CD14-positive monocyte (primary cell): ENCODE results near the gene ZNF608. TPM values are rescaled to one million over a fixed set of nuclear protein-coding genes. Genes with fewer than 3 reads are reported as not detected.

Experiments
- DNase-seq, 3 donors: peaks; one replicate each; pipeline ENCODE4 v3.0.0-alpha.2; 2011 to 2022
- H2AFZ ChIP-seq: 2 replicates; pipeline ENCODE4 v1.6.0; 2012; ENCODE audit warnings: mild to moderate bottlenecking, low read depth, low read length, inconsistent platforms; ENCODE audit not compliant: insufficient read depth, poor library complexity, severe bottlenecking
- H3K27ac ChIP-seq, 2 donors: 1 replicate in 1 of 2; 2 replicates in 1 of 2; pipeline ENCODE4 v1.5.1; 2012 to 2013; ENCODE audit warnings: low read length in 2 of 2, control low read depth in 1 of 2, inconsistent platforms in 1 of 2, low read depth in 1 of 2, mild to moderate bottlenecking in 1 of 2
- H3K27me3 ChIP-seq, 2 donors: one replicate each; pipeline versions ENCODE4 v1.6.0 to v1.6.1; 2011 to 2013; ENCODE audit warnings: low read length in 2 of 2; ENCODE audit not compliant: control insufficient read depth in 2 of 2, insufficient read depth in 2 of 2
- H3K36me3 ChIP-seq, 2 donors: replicated peaks in 1 of 2; 1 replicate in 1 of 2; 2 replicates in 1 of 2; pipeline versions ENCODE4 v1.5.1 to v1.6.1; 2012 to 2013; ENCODE audit warnings: low read length in 2 of 2, control low read depth in 1 of 2, inconsistent platforms in 1 of 2, mild to moderate bottlenecking in 1 of 2; ENCODE audit not compliant: insufficient read depth in 2 of 2, control insufficient read depth in 1 of 2
- H3K4me1 ChIP-seq, 2 donors: 1 replicate in 1 of 2; 2 replicates in 1 of 2; pipeline versions ENCODE4 v1.5.1 to v1.6.1; 2012 to 2013; ENCODE audit warnings: low read length in 2 of 2, control low read depth in 1 of 2, inconsistent platforms in 1 of 2, mild to moderate bottlenecking in 1 of 2, moderate library complexity in 1 of 2; ENCODE audit not compliant: insufficient read depth in 2 of 2, control insufficient read depth in 1 of 2
- H3K4me2 ChIP-seq: replicated peaks from 2 replicates; pipeline ENCODE3; 2012; ENCODE audit warnings: low read length, moderate library complexity, mild to moderate bottlenecking; ENCODE audit not compliant: poor library complexity, severe bottlenecking; ENCODE audit errors: extremely low read depth
- H3K4me3 ChIP-seq, 3 experiments: fragments of 200-600 bp in 1 of 3; sonication (generic) in 1 of 3; replicated peaks in 1 of 3; 1 replicate in 2 of 3; 2 replicates in 1 of 3; pipeline ENCODE4 v1.5.1; 2011 to 2013; ENCODE audit warnings: low read length in 3 of 3, mild to moderate bottlenecking in 3 of 3, control low read depth in 2 of 3, low read depth in 2 of 3, inconsistent platforms in 1 of 3, moderate library complexity in 1 of 3
- H3K79me2 ChIP-seq: 2 replicates; pipeline ENCODE4 v1.6.0; 2012; ENCODE audit warnings: mild to moderate bottlenecking, control low read depth, inconsistent platforms, low read length, moderate library complexity; ENCODE audit not compliant: insufficient read depth
- H3K9ac ChIP-seq: 2 replicates; pipeline ENCODE4 v1.6.0; 2017; ENCODE audit warnings: low read length, mild to moderate bottlenecking; ENCODE audit not compliant: insufficient read depth, poor library complexity, severe bottlenecking
- H3K9me3 ChIP-seq, 2 donors: replicated peaks in 1 of 2; 1 replicate in 1 of 2; 2 replicates in 1 of 2; pipeline versions ENCODE4 v1.5.1 to v1.6.1; 2012 to 2013; ENCODE audit warnings: low read length in 2 of 2, control low read depth in 1 of 2; ENCODE audit not compliant: control insufficient read depth in 1 of 2, insufficient read depth in 1 of 2
- H4K20me1 ChIP-seq: 2 replicates; pipeline ENCODE4 v1.6.0; 2012; ENCODE audit warnings: mild to moderate bottlenecking, low read length, control low read depth, moderate library complexity; ENCODE audit not compliant: insufficient read depth
- H3K27ac Mint-ChIP-seq, 7 donors: one replicate each; pipeline ENCODE4 v1.8.0; 2020; ENCODE audit warnings: mild to moderate bottlenecking in 7 of 7, mixed read lengths in 7 of 7, moderate library complexity in 6 of 7, inconsistent platforms in 2 of 7
- H3K27me3 Mint-ChIP-seq, 3 donors: one replicate each; pipeline ENCODE4 v1.8.0; 2021 to 2022; ENCODE audit warnings: low read depth in 3 of 3, mild to moderate bottlenecking in 3 of 3, mixed read lengths in 3 of 3, moderate library complexity in 3 of 3, inconsistent platforms in 1 of 3
- H3K36me3 Mint-ChIP-seq, 2 donors: one replicate each; pipeline ENCODE4 v1.8.0; 2020; ENCODE audit warnings: mixed read lengths in 2 of 2, inconsistent platforms in 1 of 2, mild to moderate bottlenecking in 1 of 2
- H3K4me1 Mint-ChIP-seq: one replicate; pipeline ENCODE4 v1.8.0; 2020; ENCODE audit warnings: mild to moderate bottlenecking, mixed read lengths
- H3K4me3 Mint-ChIP-seq, 2 donors: one replicate each; pipeline ENCODE4 v1.8.0; 2020; ENCODE audit warnings: mild to moderate bottlenecking in 2 of 2, mixed read lengths in 2 of 2, moderate library complexity in 1 of 2
- H3K9me3 Mint-ChIP-seq, 7 donors: one replicate each; pipeline ENCODE4 v1.8.0; 2020 to 2022; ENCODE audit warnings: mixed read lengths in 7 of 7, mild to moderate bottlenecking in 6 of 7, moderate library complexity in 6 of 7, inconsistent platforms in 2 of 7
- CTCF ChIP-seq: fragments of 200-600 bp; IDR thresholded peaks from one replicate; pipeline ENCODE4 v1.8.0; 2022; ENCODE audit warnings: antibody characterized with exemption, mild to moderate bottlenecking
- WGBS: methylation state at CpG from one replicate; pipeline ENCODE4 v1.1.5; 2013; ENCODE audit warnings: missing lambda C conversion rate; ENCODE audit not compliant: insufficient coverage; 5-methylcytosine and 5-hydroxymethylcytosine counted together
- intact Hi-C, 2 donors: fragments of 100-400 bp; cut with micrococcal nuclease; formaldehyde crosslinking; loops; one replicate each; pipeline versions ENCODE4 v1.15.0 to v1.15.1; 2023
- polyA plus RNA-seq, 3 donors: library from polyadenylated mRNA; depleted of rRNA in 1 of 3; unstranded in 2 of 3; stranded (reverse) in 1 of 3; fragments of 300-500 nt in 2 of 3; fragments of >200 nt in 1 of 3; fragmentation: Illumina TruSeq in 2 of 3; gene quantifications; 1 replicate in 2 of 3; 2 replicates in 1 of 3; pipeline ENCODE4 v1.2.3, GENCODE V29; 2012 to 2021

ZNF608 gene
- polyA plus RNA-seq, 3 donors = 0.05 TPM; not detected in 2

GRCh38 chr5:124704594-124705284 is 41.7 kb downstream of the ZNF608 start:
- no peak overlapping the region for H3K4me3 ChIP-seq
- H3K9ac ChIP-seq = no peak overlapping the region
- H3K27ac ChIP-seq = no peak overlapping the region
- H3K4me3 Mint-ChIP-seq = no peak overlapping the region
- WGBS = 63% methylated on average over 1 of the region's 6 CpGs
- no peak for DNase-seq
- no peaks in the 10 kb centered on the region for H3K9me3 ChIP-seq
- H3K79me2 ChIP-seq = no peaks in the 10 kb centered on the region
- H3K27me3 ChIP-seq = no peaks in the 10 kb centered on the region
- no peaks in the 10 kb centered on the region for H4K20me1 ChIP-seq
- intact Hi-C loops = no loop called here
- H3K4me2 ChIP-seq = no peak overlapping the region
- H3K27me3 Mint-ChIP-seq = no peaks in the 10 kb centered on the region
- TF ChIP-seq CTCF = no peak
- no peak overlapping the region for H2AFZ ChIP-seq
- H3K27ac Mint-ChIP-seq = no peak overlapping the region
- H3K36me3 Mint-ChIP-seq = no peaks in the 10 kb centered on the region
- no peaks in the 10 kb centered on the region for H3K36me3 ChIP-seq
- H3K4me1 ChIP-seq = peaks cover 5 to 6% of the 10 kb centered on the region in 2 donors
- peaks cover 10% of the 10 kb centered on the region for H3K4me1 Mint-ChIP-seq
- peaks cover 0 to 2% (median 0%) of the 10 kb centered on the region in 7 donors for H3K9me3 Mint-ChIP-seq

GRCh38 chr5:124703995-124704394 is 42.4 kb downstream of the ZNF608 start:
- no peak overlapping the region for H3K4me3 ChIP-seq
- no peak overlapping the region for H3K27ac ChIP-seq
- no peaks in the 10 kb centered on the region for H3K27me3 Mint-ChIP-seq
- no peak overlapping the region for H3K9ac ChIP-seq
- H4K20me1 ChIP-seq = no peaks in the 10 kb centered on the region
- H3K79me2 ChIP-seq = no peaks in the 10 kb centered on the region
- H3K4me1 ChIP-seq = peaks cover 5 to 6% of the 10 kb centered on the region in 2 donors
- no peak overlapping the region for H3K4me2 ChIP-seq
- no CpG with 5 or more reads among the region's 4 CpGs for WGBS
- H3K36me3 Mint-ChIP-seq = no peaks in the 10 kb centered on the region
- intact Hi-C loops = no loop called here
- H3K9me3 ChIP-seq = no peaks in the 10 kb centered on the region
- no peak for TF ChIP-seq CTCF
- no peaks in the 10 kb centered on the region for H3K36me3 ChIP-seq
- H3K27me3 ChIP-seq = no peaks in the 10 kb centered on the region
- H3K4me1 Mint-ChIP-seq = peaks cover 10% of the 10 kb centered on the region
- no peak for DNase-seq
- H3K9me3 Mint-ChIP-seq = peaks cover 0 to 2% (median 0%) of the 10 kb centered on the region in 7 donors
- no peak overlapping the region for H3K27ac Mint-ChIP-seq
- H3K4me3 Mint-ChIP-seq = no peak overlapping the region
- no peak overlapping the region for H2AFZ ChIP-seq
